Endothelial cell of umbilical vein (primary cell): Measurements from ENCODE around the gene PGF. TPM values are rescaled to one million over a fixed set of nuclear protein-coding genes. Genes with fewer than 3 reads are reported as not detected.

ENCODE experiments used
- BruUV-seq: library from RNA; stranded (reverse); fragments of 400-500 nt; replicated peaks from 2 replicates; lab custom pipeline; 2021; lab: Mats Ljungman, UMichigan
- CTCF ChIA-PET: fragments of 300-600, 350-600 bp; sonication (Branson Sonifier 250); formaldehyde crosslinking; loops from one replicate; lab custom pipeline; 2021; ENCODE audit warnings: antibody characterized with exemption, inconsistent platforms; lab: Charles Lee
- POLR2A ChIA-PET: fragments of 300-600, 350-600 bp; sonication (Branson Sonifier 250); formaldehyde crosslinking; loops from one replicate; lab custom pipeline; 2021; ENCODE audit warnings: antibody characterized with exemption, inconsistent platforms; lab: Charles Lee
- DNase-seq: peaks from one replicate; pipeline ENCODE4 v3.0.0-alpha.2; 2011; ENCODE audit warnings: low read depth, low spot score
- FAIRE-seq: peaks from 2 replicates; lab custom pipeline; 2011; peaks lifted over from hg19 to GRCh38; lab: Jason Lieb, UNC
- H2AFZ ChIP-seq: 2 replicates; pipeline ENCODE4 v1.6.0; 2012; ENCODE audit warnings: low read depth, low read length, control low read depth, inconsistent platforms
- H3K27ac ChIP-seq: 2 replicates; pipeline ENCODE4 v1.5.1; 2011; ENCODE audit warnings: low read depth, mild to moderate bottlenecking, control low read depth, low read length, moderate library complexity; ENCODE audit not compliant: insufficient read depth
- H3K27me3 ChIP-seq, 2 experiments: 2 replicates each; pipeline versions ENCODE4 v1.6.0 to v1.6.1; 2011; ENCODE audit warnings: low read length in 2 of 2, mixed read lengths in 1 of 2; ENCODE audit not compliant: control insufficient read depth in 2 of 2, insufficient read depth in 2 of 2
- H3K36me3 ChIP-seq, 2 experiments: 2 replicates in 1 of 2; 3 replicates in 1 of 2; pipeline ENCODE4 v1.5.1; 2011; ENCODE audit warnings: low read length in 2 of 2, mild to moderate bottlenecking in 1 of 2, moderate library complexity in 1 of 2; ENCODE audit not compliant: control insufficient read depth in 2 of 2, insufficient read depth in 2 of 2; ENCODE audit errors: extremely low read depth in 1 of 2
- H3K4me1 ChIP-seq: 3 replicates; pipeline ENCODE4 v1.5.1; 2011; ENCODE audit warnings: mild to moderate bottlenecking, low read length; ENCODE audit not compliant: control insufficient read depth, insufficient read depth; ENCODE audit errors: extremely low read depth
- H3K4me2 ChIP-seq: 2 replicates; pipeline ENCODE4 v1.6.1; 2011; ENCODE audit warnings: low read length, control low read depth, mixed read lengths; ENCODE audit not compliant: insufficient read depth
- H3K4me3 ChIP-seq, 3 experiments: fragments of 200-600 bp in 1 of 3; sonication (generic), shearing (Covaris generic) in 1 of 3; replicated peaks in 1 of 3; 2 replicates each; pipeline ENCODE4 v1.5.1; 2011 to 2016; ENCODE audit warnings: control low read depth in 3 of 3, low read length in 3 of 3, mild to moderate bottlenecking in 2 of 3, inconsistent platforms in 1 of 3, low read depth in 1 of 3, moderate library complexity in 1 of 3; ENCODE audit not compliant: insufficient read depth in 1 of 3
- H3K79me2 ChIP-seq: 2 replicates; pipeline ENCODE4 v1.6.0; 2012; ENCODE audit warnings: low read length, inconsistent platforms; ENCODE audit not compliant: control insufficient read depth, insufficient read depth
- H3K9ac ChIP-seq: replicated peaks from 2 replicates; pipeline ENCODE3; 2011; ENCODE audit warnings: low read length, control low read depth; ENCODE audit not compliant: insufficient read depth; ENCODE audit errors: extremely low read depth
- H3K9me1 ChIP-seq: replicated peaks from 3 replicates; pipeline ENCODE4 v1.6.0; 2011; ENCODE audit warnings: mild to moderate bottlenecking, low read length; ENCODE audit not compliant: control insufficient read depth, insufficient read depth; ENCODE audit errors: extremely low read depth
- H3K9me3 ChIP-seq: replicated peaks from 2 replicates; pipeline ENCODE4 v1.5.1; 2012; ENCODE audit warnings: low read length, inconsistent platforms; ENCODE audit not compliant: control insufficient read depth, insufficient read depth
- H4K20me1 ChIP-seq: replicated peaks from 2 replicates; pipeline ENCODE3; 2011; ENCODE audit warnings: mild to moderate bottlenecking, low read length; ENCODE audit not compliant: control insufficient read depth, insufficient read depth; ENCODE audit errors: extremely low read depth
- FOS ChIP-seq: IDR thresholded peaks from 2 replicates; pipeline ENCODE4 v1.6.1; 2011; ENCODE audit warnings: mild to moderate bottlenecking, low read length, moderate library complexity, borderline replicate concordance; ENCODE audit not compliant: insufficient read depth
- GATA2 ChIP-seq: IDR thresholded peaks from 2 replicates; pipeline ENCODE4 v1.7.0; 2011; ENCODE audit warnings: low read depth, mild to moderate bottlenecking, moderate library complexity, mixed read lengths, low read length; ENCODE audit not compliant: insufficient read length, insufficient read depth
- JUN ChIP-seq: IDR thresholded peaks from 2 replicates; pipeline ENCODE4 v1.6.1; 2011; ENCODE audit warnings: borderline replicate concordance, low read depth; ENCODE audit not compliant: insufficient read length, insufficient read depth
- MYC ChIP-seq: IDR thresholded peaks from one replicate; pipeline ENCODE4 v1.6.1; 2011; ENCODE audit warnings: mild to moderate bottlenecking, low read depth, low read length
- POLR2A ChIP-seq: IDR thresholded peaks from 2 replicates; pipeline ENCODE4 v1.6.1; 2012; ENCODE audit warnings: low read depth, mild to moderate bottlenecking, control low read depth, low read length
- POLR2AphosphoS5 ChIP-seq: IDR thresholded peaks from 2 replicates; pipeline ENCODE4 v1.6.1; 2012; ENCODE audit warnings: low read depth, mild to moderate bottlenecking, control low read depth, low read length, moderate library complexity; ENCODE audit not compliant: insufficient read depth
- dilution Hi-C: fragments of 300-500 bp; cut with MboI; formaldehyde crosslinking; loops from one replicate; pipeline ENCODE4 v1.15.0; 2019; ENCODE audit warnings: low sequenced_read_pairs; ENCODE audit not compliant: extremely low pct_ligation_motif_present
- intact Hi-C: fragments of 100-400 bp; cut with micrococcal nuclease; formaldehyde crosslinking; loops from one replicate; pipeline ENCODE4 v1.10.0; 2022
- polyA plus RNA-seq, 4 experiments: library from polyadenylated mRNA; depleted of rRNA in 3 of 4; stranded (reverse) in 3 of 4; unstranded in 1 of 4; fragments of >200 nt; gene quantifications; 2 replicates each; pipeline versions ENCODE4 v1.2.1 to v1.2.3, GENCODE V29; 2011 to 2012; ENCODE audit warnings: missing spikeins in 1 of 4
- total RNA-seq: library from RNA; stranded (reverse); gene quantifications from 2 replicates; pipeline ENCODE4 v1.2.3, GENCODE V29; 2021
- TF ChIP-seq, protein P1 (sequence below): IDR thresholded peaks from 2 replicates; pipeline ENCODE4 v1.6.1; 2011; ENCODE audit not compliant: insufficient read depth, insufficient read length
- TF ChIP-seq, protein P2 (sequence below), 2 donors: IDR thresholded peaks; 1 replicate in 1 of 2; 2 replicates in 1 of 2; pipeline ENCODE4 v1.5.1; 2011; ENCODE audit warnings: low read length in 2 of 2, mild to moderate bottlenecking in 2 of 2, moderate library complexity in 2 of 2, control low read depth in 1 of 2, inconsistent platforms in 1 of 2, low read depth in 1 of 2; ENCODE audit not compliant: insufficient read depth in 1 of 2; ENCODE audit errors: extremely low read depth in 1 of 2

PGF gene
- total and polyA plus RNA-seq, 2 donors (not counting 3 experiments of a cell fraction or from before 2014, with no cell fraction given): 89.0 to 206 TPM

DNA sequence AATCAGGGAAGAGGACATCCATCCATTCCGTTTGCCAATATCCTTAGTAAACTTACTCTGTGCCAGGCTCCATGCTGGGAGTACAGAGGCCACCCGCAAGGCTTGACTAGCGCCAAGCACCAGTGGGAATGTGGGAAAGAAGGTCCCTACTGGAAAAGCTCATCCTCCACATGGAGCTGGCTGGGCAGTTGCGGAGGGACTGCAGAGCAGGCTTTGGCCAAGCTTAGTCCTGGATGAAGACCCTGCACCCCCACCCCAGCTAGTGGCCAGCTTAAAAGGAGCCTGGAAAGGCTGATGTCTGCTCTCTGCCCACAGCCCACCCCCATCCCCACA lies 25.0 kb upstream of the PGF start:
- dilution Hi-C loops (no loop called here), intact Hi-C loops (no loop called here)
- no peaks in the 10 kb centered on the region for H3K27me3 ChIP-seq
- peaks cover 53% of the 10 kb centered on the region for H3K4me1 ChIP-seq
- no peaks in the 10 kb centered on the region for H3K9me3 ChIP-seq
- TF ChIP-seq, protein P1, sequence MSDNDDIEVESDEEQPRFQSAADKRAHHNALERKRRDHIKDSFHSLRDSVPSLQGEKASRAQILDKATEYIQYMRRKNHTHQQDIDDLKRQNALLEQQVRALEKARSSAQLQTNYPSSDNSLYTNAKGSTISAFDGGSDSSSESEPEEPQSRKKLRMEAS: no peak
- TF ChIP-seq POLR2AphosphoS5 (no peak), MYC (no peak), FOS (no peak), POLR2A (no peak), GATA2 (no peak), JUN (no peak)
- TF ChIP-seq, protein P2, sequence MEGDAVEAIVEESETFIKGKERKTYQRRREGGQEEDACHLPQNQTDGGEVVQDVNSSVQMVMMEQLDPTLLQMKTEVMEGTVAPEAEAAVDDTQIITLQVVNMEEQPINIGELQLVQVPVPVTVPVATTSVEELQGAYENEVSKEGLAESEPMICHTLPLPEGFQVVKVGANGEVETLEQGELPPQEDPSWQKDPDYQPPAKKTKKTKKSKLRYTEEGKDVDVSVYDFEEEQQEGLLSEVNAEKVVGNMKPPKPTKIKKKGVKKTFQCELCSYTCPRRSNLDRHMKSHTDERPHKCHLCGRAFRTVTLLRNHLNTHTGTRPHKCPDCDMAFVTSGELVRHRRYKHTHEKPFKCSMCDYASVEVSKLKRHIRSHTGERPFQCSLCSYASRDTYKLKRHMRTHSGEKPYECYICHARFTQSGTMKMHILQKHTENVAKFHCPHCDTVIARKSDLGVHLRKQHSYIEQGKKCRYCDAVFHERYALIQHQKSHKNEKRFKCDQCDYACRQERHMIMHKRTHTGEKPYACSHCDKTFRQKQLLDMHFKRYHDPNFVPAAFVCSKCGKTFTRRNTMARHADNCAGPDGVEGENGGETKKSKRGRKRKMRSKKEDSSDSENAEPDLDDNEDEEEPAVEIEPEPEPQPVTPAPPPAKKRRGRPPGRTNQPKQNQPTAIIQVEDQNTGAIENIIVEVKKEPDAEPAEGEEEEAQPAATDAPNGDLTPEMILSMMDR (IDR thresholded peaks at IDR 0.05; ENCODE audit: extremely low read depth in 1 of 2, insufficient read depth in 1 of 2, low read depth in 1 of 2, low read length in 2 of 2): no peak
- FAIRE-seq: no peak
- no TSS peak for BruUV-seq
- no peaks in the 10 kb centered on the region for H4K20me1 ChIP-seq
- DNase-seq: peak; percentile 43
- H3K4me3 ChIP-seq: no peak overlapping the region
- ChIA-PET POLR2A (interaction anchor here (1.5 to 2.6 kb wide), 2 partner anchors 15 to 26 kb away, joined by 7 to 19 read pairs; partner anchors contain the start of gene PGF), CTCF (interaction anchor here (1.0 to 3.4 kb wide), 11 partner anchors 9 to 39 kb away, joined by 4 to 20 read pairs (median 5); partner anchors contain the start of gene PGF)
- peak overlapping the region; percentile 79 for H3K9ac ChIP-seq
- no peak overlapping the region for H2AFZ ChIP-seq
- H3K27ac ChIP-seq: peak overlapping the region; percentile 98
- no peaks in the 10 kb centered on the region for H3K36me3 ChIP-seq
- H3K79me2 ChIP-seq: no peaks in the 10 kb centered on the region
- H3K9me1 ChIP-seq: no peaks in the 10 kb centered on the region
- H3K4me2 ChIP-seq: no peak overlapping the region
